A673 (cell line): ENCODE data around the gene PDCD6IP. TPM values are rescaled to one million over a fixed set of nuclear protein-coding genes. Genes with fewer than 3 reads are reported as not detected.

Experiments
- BruUV-seq: library from RNA; stranded (reverse); fragments of 400-500 nt; replicated peaks from 2 replicates; lab custom pipeline; 2021; lab: Mats Ljungman, UMichigan
- CTCF ChIA-PET: fragments of 300-600 bp; sonication (Branson Sonifier 250); formaldehyde crosslinking; loops from one replicate; lab custom pipeline; 2022; ENCODE audit warnings: antibody characterized with exemption; lab: Charles Lee
- POLR2A ChIA-PET: fragments of 300-600 bp; sonication (Branson Sonifier 250); formaldehyde crosslinking; loops from one replicate; lab custom pipeline; 2022; ENCODE audit warnings: antibody characterized with exemption; ENCODE audit not compliant: low non-redundant PET; lab: Charles Lee
- DNase-seq: peaks from one replicate; pipeline ENCODE4 v3.0.0-alpha.2; 2015; ENCODE audit warnings: low spot score
- H3K27ac ChIP-seq: fragments of 200-600 bp; sonication (generic); 2 replicates; pipeline ENCODE4 v1.5.1; 2016; ENCODE audit warnings: mixed run types, low read depth, mild to moderate bottlenecking, mixed read lengths, antibody characterized with exemption, low read length; ENCODE audit not compliant: poor library complexity, severe bottlenecking
- H3K27me3 ChIP-seq: fragments of 200-600 bp; sonication (generic); replicated peaks from 2 replicates; pipeline ENCODE4 v1.6.1; 2017; ENCODE audit warnings: mixed run types, low read depth, mild to moderate bottlenecking, mixed read lengths, antibody characterized with exemption, low read length; ENCODE audit not compliant: insufficient read depth, poor library complexity
- H3K36me3 ChIP-seq: fragments of 200-600 bp; sonication (generic); 2 replicates; pipeline ENCODE4 v1.6.1; 2016; ENCODE audit warnings: mixed run types, mild to moderate bottlenecking, mixed read lengths, antibody characterized with exemption, low read length; ENCODE audit not compliant: insufficient read depth, poor library complexity, severe bottlenecking
- H3K4me1 ChIP-seq: fragments of 200-600 bp; sonication (generic); 2 replicates; pipeline ENCODE4 v1.6.1; 2017; ENCODE audit warnings: mixed run types, mild to moderate bottlenecking, mixed read lengths, antibody characterized with exemption, low read length; ENCODE audit not compliant: insufficient read depth, poor library complexity, severe bottlenecking
- H3K4me3 ChIP-seq: fragments of 200-600 bp; sonication (generic); 2 replicates; pipeline ENCODE4 v1.5.1; 2016; ENCODE audit warnings: low read depth, mixed run types, mild to moderate bottlenecking, mixed read lengths, low read length; ENCODE audit not compliant: poor library complexity, severe bottlenecking
- H3K9me3 ChIP-seq: fragments of 200-600 bp; sonication (generic); 2 replicates; pipeline ENCODE4 v1.6.1; 2016; ENCODE audit warnings: mixed run types, low read depth, mild to moderate bottlenecking, mixed read lengths, antibody characterized with exemption, low read length; ENCODE audit not compliant: poor library complexity, severe bottlenecking
- CTCF ChIP-seq: fragments of 300-800, 200-600 bp; sonication (generic); conservative IDR thresholded peaks from 2 replicates; pipeline ENCODE4 v1.5.1; 2017; ENCODE audit warnings: low read depth, mild to moderate bottlenecking, antibody characterized with exemption, low read length, moderate library complexity, mixed read lengths
- EZH2 ChIP-seq: fragments of 200-600 bp; sonication (generic); IDR thresholded peaks from 2 replicates; pipeline ENCODE4 v1.6.1; 2017; ENCODE audit warnings: borderline replicate concordance, low read depth, mild to moderate bottlenecking, mixed read lengths, antibody characterized with exemption, low read length; ENCODE audit not compliant: poor library complexity, severe bottlenecking
- intact Hi-C: fragments of 100-400 bp; cut with micrococcal nuclease; formaldehyde crosslinking; loops from one replicate; pipeline ENCODE4 v1.10.0; 2022; ENCODE audit not compliant: unreplicated experiment
- total RNA-seq: library from RNA; stranded (reverse); gene quantifications from 2 replicates; pipeline ENCODE4 v1.2.3, GENCODE V29; 2021

The PDCD6IP gene
- total RNA-seq, 1 experiment from 2014 or later, result 230 TPM

- no peak for DNase-seq
- Histone ChIP-seq H3K4me1 (peaks cover 29% of the 10 kb centered on the region), H3K27me3 (no peaks in the 10 kb centered on the region), H3K27ac (no peak overlapping the region), H3K36me3 (no peaks in the 10 kb centered on the region), H3K9me3 (no peaks in the 10 kb centered on the region), H3K4me3 (no peak overlapping the region)
- TF ChIP-seq CTCF (no peak), EZH2 (no peak)
- ChIA-PET POLR2A (no interaction called here), CTCF (no interaction called here)
- intact Hi-C loops, result loop anchor here (2.0 kb wide), 1 partner anchor 127 kb away; no protein-coding TSS in a partner anchor
- BruUV-seq, result no TSS peak
Observed at GRCh38 chr3:33887478-33887877, 89.0 kb downstream of the PDCD6IP start.

- no TSS peak for BruUV-seq
- POLR2A ChIA-PET, result no interaction called here
Observed at GRCh38 chr3:33889394-33890039, 91.1 kb downstream of the PDCD6IP start.

GRCh38 chr3:33892655-33893054 lies 94.2 kb downstream of the PDCD6IP start:
- intact Hi-C loops, result no loop called here
- H3K27me3 ChIP-seq, result no peaks in the 10 kb centered on the region
- no peak for DNase-seq
- TF ChIP-seq EZH2, result no peak
- TF ChIP-seq CTCF, result no peak
- H3K9me3 ChIP-seq, result no peaks in the 10 kb centered on the region
- no peaks in the 10 kb centered on the region for H3K36me3 ChIP-seq
- no peaks in the 10 kb centered on the region for H3K4me1 ChIP-seq
- CTCF ChIA-PET, result interaction anchor here (1.1 kb wide), 1 partner anchor 10 kb away, joined by 4 read pairs; no protein-coding TSS in a partner anchor
- no peak overlapping the region for H3K27ac ChIP-seq
- H3K4me3 ChIP-seq, result no peak overlapping the region
- POLR2A ChIA-PET, result no interaction called here
- BruUV-seq, result no TSS peak

More at GRCh38 chr3:33889394-33890039, 91.1 kb downstream of the PDCD6IP start:
- CTCF ChIA-PET, result no interaction called here
- no peak for DNase-seq
- Histone ChIP-seq H3K27me3 (no peaks in the 10 kb centered on the region), H3K9me3 (no peaks in the 10 kb centered on the region), H3K4me1 (peaks cover 10% of the 10 kb centered on the region), H3K4me3 (no peak overlapping the region), H3K36me3 (no peaks in the 10 kb centered on the region), H3K27ac (no peak overlapping the region)
- TF ChIP-seq CTCF (no peak), EZH2 (no peak)
- intact Hi-C loops, result no loop called here
